GM18907 (cell line): ENCODE measurements around the gene TUBB3.
"Not testable (repeated sequence)": the region's sequence is repeated elsewhere in the genome, so short reads cannot be mapped to it uniquely, and the experiment has no call there.

Experiments
- ATAC-seq: cut with Tn5 transposase; IDR thresholded peaks from one replicate; pipeline ENCODE4 v1.9.1; 2021; ENCODE audit warnings: mild to moderate bottlenecking, moderate library complexity; ENCODE audit not compliant: unreplicated experiment

The TUBB3 gene

GRCh38 chr16:89962754-89963498 is 39.8 kb downstream of the TUBB3 start:
- ATAC-seq = no peak

GRCh38 chr16:89964201-89964600 is 41.1 kb downstream of the TUBB3 start:
- no peak for ATAC-seq

- ATAC-seq = no peak
These were observed 42.5 kb downstream of the TUBB3 start for GRCh38 chr16:89965447-89966225.

GRCh38 chr16:89966756-89967155 is 43.6 kb downstream of the TUBB3 start:
- ATAC-seq = no peak

GRCh38 chr16:89967436-89967835 is 44.3 kb downstream of the TUBB3 start:
- ATAC-seq = not testable (repeated sequence)

GRCh38 chr16:89968074-89968473 is 44.9 kb downstream of the TUBB3 start:
- not testable (repeated sequence) for ATAC-seq

GRCh38 chr16:89969741-89970410 is 46.7 kb downstream of the TUBB3 start:
- ATAC-seq = no peak

- ATAC-seq = peak; percentile 19
These were observed 48.5 kb downstream of the TUBB3 start for GRCh38 chr16:89971495-89972243.

- ATAC-seq = peak; percentile 83
These were observed 49.4 kb downstream of the TUBB3 start for GRCh38 chr16:89972244-89973234.

GRCh38 chr16:89973235-89973634 is 50.1 kb downstream of the TUBB3 start:
- ATAC-seq = no peak

GRCh38 chr16:89973654-89974335 is 50.7 kb downstream of the TUBB3 start:
- ATAC-seq = no peak

GRCh38 chr16:89974870-89975269 is 51.7 kb downstream of the TUBB3 start:
- ATAC-seq = no peak

- peak; percentile 62 for ATAC-seq
These were observed 58.3 kb downstream of the TUBB3 start for GRCh38 chr16:89981414-89981813.

GRCh38 chr16:89982318-89982717 is 59.2 kb downstream of the TUBB3 start:
- ATAC-seq = no peak

GRCh38 chr16:89983536-89983935 is 60.4 kb downstream of the TUBB3 start:
- no peak for ATAC-seq

GRCh38 chr16:89984216-89984615 is 61.1 kb downstream of the TUBB3 start:
- ATAC-seq = no peak

GRCh38 chr16:89985219-89985618 is 62.1 kb downstream of the TUBB3 start:
- no peak for ATAC-seq
